ENCODE data around the gene DNAJB13.

The DNAJB13 gene

GRCh38 chr11:73949246-73949645 is 1.6 kb upstream of the DNAJB13 start:
- no peak for DNase-seq (ENCODE audit: low read depth)
- H3K4me3 ChIP-seq (ENCODE audit: low read depth, low read length), result no peak overlapping the region
- TF ChIP-seq CTCF (IDR thresholded peaks at IDR 0.05; ENCODE audit: insufficient read depth, low read depth, low read length, missing control alignments), result no peak

DNA sequence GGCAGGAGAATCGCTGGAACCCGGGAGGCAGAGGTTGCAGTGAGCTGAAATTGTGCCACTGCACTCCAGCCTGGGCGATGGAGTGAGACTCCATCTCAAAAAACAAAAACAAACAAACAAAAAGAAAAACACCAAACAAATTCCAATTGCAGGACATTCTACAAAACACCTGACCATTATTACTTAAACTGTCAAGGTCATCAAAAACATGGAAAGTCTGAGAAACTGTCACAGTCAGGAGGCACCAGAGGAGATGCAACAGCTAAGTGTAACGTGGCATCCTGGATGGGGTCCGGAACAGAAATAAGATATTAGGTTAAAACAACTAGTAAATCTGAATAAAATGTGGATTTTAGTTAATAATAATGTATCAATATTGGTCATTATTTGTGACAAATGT is 914 bp upstream of the DNAJB13 start:
- TF ChIP-seq CTCF (IDR thresholded peaks at IDR 0.05; ENCODE audit: insufficient read depth, low read depth, low read length, missing control alignments), result no peak
- DNase-seq (ENCODE audit: low read depth), result no peak
- no peak overlapping the region for H3K4me3 ChIP-seq (ENCODE audit: low read depth, low read length)

GRCh38 chr11:73951797-73952196 is 971 bp downstream of the DNAJB13 start:
- TF ChIP-seq CTCF (IDR thresholded peaks at IDR 0.05; ENCODE audit: insufficient read depth, low read depth, low read length, missing control alignments), result no peak
- H3K4me3 ChIP-seq (ENCODE audit: low read depth, low read length), result no peak overlapping the region
- no peak for DNase-seq (ENCODE audit: low read depth)

DNA sequence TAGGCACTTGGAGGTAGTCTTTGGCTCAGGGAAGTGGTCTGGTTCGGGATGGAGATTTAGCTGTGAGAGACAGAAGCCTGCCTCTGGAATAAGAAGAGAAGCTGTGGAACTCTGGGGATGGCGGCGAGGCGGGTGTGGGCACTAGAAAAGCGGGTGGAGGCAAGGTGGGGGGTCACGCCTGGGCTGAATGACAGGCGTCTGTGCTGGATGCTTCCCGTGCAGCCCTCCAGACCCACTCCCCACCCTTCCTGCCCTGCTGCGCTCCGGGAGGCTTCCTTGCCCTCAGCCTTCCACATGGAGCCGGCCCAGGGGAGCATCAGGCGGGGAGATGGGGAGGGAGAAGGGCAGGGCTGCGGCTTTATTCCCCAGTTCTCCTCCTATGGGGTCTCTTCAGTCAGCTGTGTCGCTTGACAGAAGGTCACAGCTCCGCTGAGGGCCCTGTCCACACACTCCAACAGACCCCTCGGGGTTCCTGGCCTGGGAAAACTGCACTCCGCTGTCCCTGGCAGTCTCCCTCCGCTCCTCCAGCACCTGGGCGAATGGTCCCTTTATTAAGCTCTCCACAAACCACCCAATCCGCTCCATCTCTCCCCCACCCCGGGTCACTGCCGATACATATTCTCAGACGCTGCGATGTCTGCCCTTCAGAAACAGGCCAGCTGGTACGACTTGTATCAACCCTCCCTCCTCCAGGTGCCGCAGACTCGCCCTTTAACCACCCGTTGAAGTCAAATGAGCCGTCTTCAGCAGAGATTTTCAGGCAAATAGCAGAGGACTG is 6.2 kb downstream of the DNAJB13 start:
- no peak overlapping the region for H3K4me3 ChIP-seq (ENCODE audit: low read depth, low read length)
- no peak for DNase-seq (ENCODE audit: low read depth)
- no peak for TF ChIP-seq CTCF (IDR thresholded peaks at IDR 0.05; ENCODE audit: insufficient read depth, low read depth, low read length, missing control alignments)

GRCh38 chr11:73957654-73958361 is 7.0 kb downstream of the DNAJB13 start:
- TF ChIP-seq CTCF (IDR thresholded peaks at IDR 0.05; ENCODE audit: insufficient read depth, low read depth, low read length, missing control alignments), result no peak
- H3K4me3 ChIP-seq (ENCODE audit: low read depth, low read length), result no peak overlapping the region
- no peak for DNase-seq (ENCODE audit: low read depth)

DNA sequence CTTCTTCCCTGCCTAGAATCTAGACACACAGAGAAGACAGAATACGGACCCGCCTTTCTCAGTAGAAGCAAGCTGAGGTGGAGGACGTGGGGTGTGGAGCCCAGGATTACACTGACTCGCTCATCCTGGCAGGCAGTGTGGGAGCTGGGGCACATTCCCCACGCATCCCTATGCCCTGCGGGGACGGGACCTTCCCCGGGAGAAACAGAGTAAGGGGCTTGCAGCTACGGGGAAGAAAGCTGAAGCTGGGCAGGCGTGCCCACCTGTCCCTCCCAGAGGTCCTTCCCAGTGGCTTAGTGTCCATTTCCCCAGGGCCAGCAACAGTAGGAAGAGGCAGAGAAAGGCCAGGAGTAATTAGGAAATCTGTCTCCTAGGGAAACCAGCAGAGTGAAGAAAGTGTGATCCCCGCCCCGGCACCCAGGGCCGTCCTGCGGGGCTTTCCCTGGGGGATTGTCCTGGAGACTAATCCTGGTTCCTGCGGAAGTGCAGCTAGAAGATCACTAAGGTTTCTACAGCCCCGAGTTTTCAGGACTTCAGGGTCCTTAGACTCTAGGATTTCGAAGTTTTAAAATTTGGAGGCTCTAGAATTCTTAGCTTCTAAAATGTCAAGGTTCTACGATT is 7.8 kb downstream of the DNAJB13 start:
- no peak for TF ChIP-seq CTCF (IDR thresholded peaks at IDR 0.05; ENCODE audit: insufficient read depth, low read depth, low read length, missing control alignments)
- no peak overlapping the region for H3K4me3 ChIP-seq (ENCODE audit: low read depth, low read length)
- DNase-seq (ENCODE audit: low read depth), result no peak
